SK-N-SH (cell line): Measurements from ENCODE around the gene GABRB1. TPM values are rescaled to one million over a fixed set of nuclear protein-coding genes. Genes with fewer than 3 reads are reported as not detected.

Experiments used
- CTCF ChIA-PET: fragments of 300-600, 350-600 bp; formaldehyde crosslinking; extraction: SDS; loops from one replicate; lab custom pipeline; 2021; lab: Yijun Ruan, JAX
- POLR2A ChIA-PET: fragments of 350-600 bp; sonication (Branson Sonifier 250); formaldehyde crosslinking; extraction: SDS; loops from one replicate; lab custom pipeline; 2020; ENCODE audit warnings: antibody characterized with exemption, inconsistent platforms; lab: Yijun Ruan, JAX
- DNase-seq: peaks from one replicate; pipeline ENCODE4 v3.0.0; 2012
- H2AFZ ChIP-seq: fragments of 200-600 bp; sonication (generic); 2 replicates; pipeline ENCODE4 v1.8.1; 2016; ENCODE audit warnings: antibody characterized with exemption, mild to moderate bottlenecking, low read depth
- H3F3A ChIP-seq: fragments of 200-600 bp; sonication (generic); replicated peaks from 2 replicates; pipeline ENCODE3; 2016; ENCODE audit warnings: antibody characterized with exemption, mild to moderate bottlenecking; ENCODE audit not compliant: insufficient read depth
- H3K27ac ChIP-seq, 2 experiments: fragments of 200-500 bp in 1 of 2; fragments of 200-600 bp in 1 of 2; sonication (Bioruptor generic) in 1 of 2; sonication (generic), shearing (Covaris generic) in 1 of 2; 2 replicates each; pipeline versions ENCODE4 v1.5.1 to v1.6.1; 2014 to 2016; ENCODE audit warnings: low read depth in 2 of 2, inconsistent platforms in 1 of 2, low read length in 1 of 2, mild to moderate bottlenecking in 1 of 2, mixed read lengths in 1 of 2
- H3K27me3 ChIP-seq: fragments of 200-600 bp; sonication (generic), shearing (Covaris generic); 2 replicates; pipeline ENCODE4 v1.6.1; 2016; ENCODE audit warnings: mixed run types; ENCODE audit not compliant: insufficient read depth
- H3K36me3 ChIP-seq, 2 experiments: fragments of 200-500 bp in 1 of 2; fragments of 200-600 bp in 1 of 2; sonication (Bioruptor generic) in 1 of 2; sonication (generic) in 1 of 2; replicated peaks in 1 of 2; 2 replicates each; pipeline versions ENCODE3 to v1.5.1; 2014 to 2016; ENCODE audit warnings: low read length in 1 of 2, mild to moderate bottlenecking in 1 of 2; ENCODE audit not compliant: insufficient read depth in 2 of 2, control insufficient read depth in 1 of 2
- H3K4me1 ChIP-seq, 2 experiments: fragments of 200-500 bp in 1 of 2; fragments of 200-600 bp in 1 of 2; sonication (Bioruptor generic) in 1 of 2; sonication (generic), shearing (Covaris generic) in 1 of 2; 2 replicates each; pipeline versions ENCODE4 v1.5.1 to v1.6.1; 2014 to 2016; ENCODE audit warnings: low read depth in 1 of 2, low read length in 1 of 2, mixed run types in 1 of 2; ENCODE audit not compliant: insufficient read depth in 2 of 2, control insufficient read depth in 1 of 2
- H3K4me2 ChIP-seq: fragments of 200-600 bp; sonication (generic), shearing (Covaris generic); 2 replicates; pipeline ENCODE4 v1.6.1; 2017; ENCODE audit warnings: mixed run types
- H3K4me3 ChIP-seq, 2 experiments: fragments of 200-500 bp in 1 of 2; fragments of 200-600 bp in 1 of 2; sonication (Bioruptor generic) in 1 of 2; sonication (generic), shearing (Covaris generic) in 1 of 2; 2 replicates each; pipeline versions ENCODE4 v1.5.1 to v1.8.1; 2014 to 2016; ENCODE audit warnings: low read depth in 2 of 2, inconsistent platforms in 1 of 2, low read length in 1 of 2, mild to moderate bottlenecking in 1 of 2, mixed read lengths in 1 of 2, moderate library complexity in 1 of 2
- H3K79me2 ChIP-seq: fragments of 200-600 bp; sonication (generic); 2 replicates; pipeline ENCODE4 v1.8.1; 2017; ENCODE audit warnings: mild to moderate bottlenecking; ENCODE audit not compliant: insufficient read depth
- H3K9ac ChIP-seq: fragments of 200-600 bp; sonication (generic); 2 replicates; pipeline ENCODE4 v1.6.1; 2017; ENCODE audit warnings: mixed run types
- H3K9me2 ChIP-seq: fragments of 200-600 bp; sonication (generic); 2 replicates; pipeline ENCODE4 v1.6.1; 2017; ENCODE audit warnings: mixed run types
- H3K9me3 ChIP-seq: fragments of 200-600 bp; sonication (generic); 2 replicates; pipeline ENCODE4 v1.6.1; 2017; ENCODE audit warnings: mixed run types, mild to moderate bottlenecking, moderate library complexity
- H4K20me1 ChIP-seq: fragments of 200-600 bp; sonication (generic); 2 replicates; pipeline ENCODE4 v1.6.1; 2017; ENCODE audit warnings: mild to moderate bottlenecking, mixed run types; ENCODE audit not compliant: insufficient read depth
- ELF1 ChIP-seq: IDR thresholded peaks from 2 replicates; pipeline ENCODE4 v1.4.0; 2012
- EP300 ChIP-seq, 2 experiments: IDR thresholded peaks; 2 replicates each; pipeline versions ENCODE4 v1.4.0 to v1.6.1; 2012; ENCODE audit warnings: borderline replicate concordance in 1 of 2, low read depth in 1 of 2, low read length in 1 of 2
- EZH2phosphoT487 ChIP-seq: fragments of 200-600 bp; sonication (generic); IDR thresholded peaks from 2 replicates; pipeline ENCODE4 v1.6.1; 2017; ENCODE audit warnings: low read depth, mixed run types, mild to moderate bottlenecking, antibody characterized with exemption, moderate library complexity, borderline replicate concordance
- FOSL2 ChIP-seq: IDR thresholded peaks from 2 replicates; pipeline ENCODE4 v1.4.0; 2012; ENCODE audit warnings: low read depth, mild to moderate bottlenecking, moderate library complexity, borderline replicate concordance
- FOXM1 ChIP-seq: IDR thresholded peaks from 2 replicates; pipeline ENCODE4 v1.4.0; 2012; ENCODE audit warnings: low read depth, mild to moderate bottlenecking
- GABPA ChIP-seq: IDR thresholded peaks from 2 replicates; pipeline ENCODE4 v1.4.0; 2012; ENCODE audit warnings: low read depth, mild to moderate bottlenecking
- GATA2 ChIP-seq: sonication (generic); formaldehyde crosslinking; IDR thresholded peaks from 2 replicates; pipeline ENCODE4 v1.5.0; 2020; ENCODE audit warnings: mild to moderate bottlenecking, missing genetic modification reagents
- IRF3 ChIP-seq: fragments of 150-350 bp; IDR thresholded peaks from 2 replicates; pipeline ENCODE4 v1.6.1; 2016; ENCODE audit warnings: mild to moderate bottlenecking, low read depth, low read length
- JUND ChIP-seq: IDR thresholded peaks from 2 replicates; pipeline ENCODE4 v1.4.0; 2012
- MXI1 ChIP-seq: IDR thresholded peaks from 2 replicates; pipeline ENCODE4 v1.6.1; 2012; ENCODE audit warnings: mild to moderate bottlenecking, low read depth, low read length, improper control_type of control experiment
- NRF1 ChIP-seq: IDR thresholded peaks from 2 replicates; pipeline ENCODE4 v1.6.1; 2012; ENCODE audit warnings: low read depth, mild to moderate bottlenecking, low read length
- POLR2AphosphoS5 ChIP-seq: IDR thresholded peaks from 2 replicates; pipeline ENCODE4 v1.6.1; 2012; ENCODE audit warnings: low read depth, low read length
- RAD21 ChIP-seq: IDR thresholded peaks from 2 replicates; pipeline ENCODE4 v1.6.1; 2012; ENCODE audit warnings: mild to moderate bottlenecking, low read length
- RXRA ChIP-seq: IDR thresholded peaks from 2 replicates; pipeline ENCODE4 v1.4.0; 2012; ENCODE audit warnings: low read depth, mild to moderate bottlenecking, borderline replicate concordance
- SMC3 ChIP-seq: IDR thresholded peaks from 2 replicates; pipeline ENCODE4 v1.6.1; 2012; ENCODE audit warnings: low read depth, low read length, improper control_type of control experiment
- TAF1 ChIP-seq: IDR thresholded peaks from 2 replicates; pipeline ENCODE4 v1.6.1; 2012; ENCODE audit warnings: low read depth, mild to moderate bottlenecking, low read length, moderate library complexity, borderline replicate concordance
- WGBS: methylation state at CpG from one replicate; pipeline ENCODE4 v1.1.6; 2017; ENCODE audit warnings: low lambda C conversion rate; 5-methylcytosine and 5-hydroxymethylcytosine counted together
- polyA plus RNA-seq, 3 experiments: library from polyadenylated mRNA; depleted of rRNA; stranded (reverse); fragments of >200 nt; gene quantifications; 2 replicates each; pipeline ENCODE4 v1.2.3, GENCODE V29; 2012
- TF ChIP-seq, protein P1 (sequence below): IDR thresholded peaks from 2 replicates; pipeline ENCODE4 v1.4.0; 2012; ENCODE audit warnings: low read depth, borderline replicate concordance

GABRB1 gene
- polyA plus RNA-seq, 1 of the 3 experiments (the other 2 are of a cell fraction) = not detected

DNA sequence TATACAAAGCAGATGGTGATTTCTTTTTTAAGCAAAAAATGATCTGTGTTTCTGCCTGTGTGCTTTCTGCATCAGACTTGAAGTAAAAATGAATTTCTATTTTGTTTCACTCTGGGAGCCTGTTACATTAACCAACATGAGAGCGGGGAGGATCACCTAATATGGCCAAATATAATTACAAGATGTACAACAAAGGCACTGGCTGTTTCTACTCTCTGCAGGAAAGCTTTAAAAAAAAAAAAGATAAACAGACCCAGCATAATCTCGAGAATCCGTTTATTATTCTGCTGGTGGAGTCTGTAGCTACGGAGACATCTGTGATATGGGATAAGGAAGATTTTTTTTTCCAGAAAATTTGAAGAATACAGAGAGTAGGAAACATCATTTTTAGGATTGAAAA, 328.5 kb downstream of the GABRB1 start (continued):
- TF ChIP-seq NRF1 = no peak
- no peak for TF ChIP-seq RXRA
- TF ChIP-seq GATA2 (CRISPR knock-in tag) = no peak

GRCh38 chr4:47367761-47368160, 336.4 kb downstream of the GABRB1 start:
- Histone ChIP-seq H3F3A (no peaks in the 10 kb centered on the region), H3K9me3 (no peaks in the 10 kb centered on the region)
- CTCF ChIA-PET = interaction anchor here (0.6 to 1.5 kb wide), 3 partner anchors 16 to 34 kb away, joined by 3 to 4 read pairs (median 3); no protein-coding TSS in a partner anchor

More at GRCh38 chr4:47367761-47368160, 336.4 kb downstream of the GABRB1 start:
- no peak overlapping the region for H3K27ac ChIP-seq
- no peaks in the 10 kb centered on the region for H4K20me1 ChIP-seq
- H3K27me3 ChIP-seq = no peaks in the 10 kb centered on the region
- no peak for DNase-seq
- H3K79me2 ChIP-seq = no peaks in the 10 kb centered on the region
- H3K4me1 ChIP-seq = peaks cover 0 to 2% of the 10 kb centered on the region in 2 experiments; a peak in 1 of 4 replicates
- H2AFZ ChIP-seq = no peak overlapping the region
- no peak overlapping the region for H3K4me3 ChIP-seq
- TF ChIP-seq POLR2AphosphoS5 (no peak), ELF1 (no peak), JUND (no peak), FOXM1 (no peak), RAD21 (no peak), FOSL2 (no peak), SMC3 (no peak), EZH2phosphoT487 (no peak), MXI1 (no peak), GABPA (no peak), IRF3 (no peak), EP300 (IDR thresholded peaks at IDR 0.05; ENCODE audit: borderline replicate concordance in 1 of 2, low read depth in 1 of 2, low read length in 1 of 2) (no peak), TAF1 (no peak)
- TF ChIP-seq, protein P1, sequence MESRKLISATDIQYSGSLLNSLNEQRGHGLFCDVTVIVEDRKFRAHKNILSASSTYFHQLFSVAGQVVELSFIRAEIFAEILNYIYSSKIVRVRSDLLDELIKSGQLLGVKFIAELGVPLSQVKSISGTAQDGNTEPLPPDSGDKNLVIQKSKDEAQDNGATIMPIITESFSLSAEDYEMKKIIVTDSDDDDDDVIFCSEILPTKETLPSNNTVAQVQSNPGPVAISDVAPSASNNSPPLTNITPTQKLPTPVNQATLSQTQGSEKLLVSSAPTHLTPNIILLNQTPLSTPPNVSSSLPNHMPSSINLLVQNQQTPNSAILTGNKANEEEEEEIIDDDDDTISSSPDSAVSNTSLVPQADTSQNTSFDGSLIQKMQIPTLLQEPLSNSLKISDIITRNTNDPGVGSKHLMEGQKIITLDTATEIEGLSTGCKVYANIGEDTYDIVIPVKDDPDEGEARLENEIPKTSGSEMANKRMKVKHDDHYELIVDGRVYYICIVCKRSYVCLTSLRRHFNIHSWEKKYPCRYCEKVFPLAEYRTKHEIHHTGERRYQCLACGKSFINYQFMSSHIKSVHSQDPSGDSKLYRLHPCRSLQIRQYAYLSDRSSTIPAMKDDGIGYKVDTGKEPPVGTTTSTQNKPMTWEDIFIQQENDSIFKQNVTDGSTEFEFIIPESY = no peak
- H3K9ac ChIP-seq = no peak overlapping the region
- no peaks in the 10 kb centered on the region for H3K36me3 ChIP-seq
- H3K4me2 ChIP-seq = no peak overlapping the region
- POLR2A ChIA-PET = no interaction called here
- WGBS = 66% methylated on average over 2 of the region's 2 CpGs
- no peaks in the 10 kb centered on the region for H3K9me2 ChIP-seq
